LHCN-M2 (cell line): Measurements from ENCODE around the gene ANGPT4. TPM values are rescaled to one million over a fixed set of nuclear protein-coding genes. Genes with fewer than 3 reads are reported as not detected.
"Not testable (repeated sequence)": the region's sequence is repeated elsewhere in the genome, so short reads cannot be mapped to it uniquely, and the experiment has no call there.

Experiments used
- DNase-seq: peaks from one replicate; pipeline ENCODE4 v3.0.0-alpha.2; 2012; ENCODE audit warnings: low read depth
- total RNA-seq: library from RNA; depleted of rRNA; stranded (reverse); fragments of >200 nt; gene quantifications from 2 replicates; pipeline ENCODE4 v1.2.3, GENCODE V29; 2014

ANGPT4 gene
- total RNA-seq, 1 experiment from 2014 or later, result not detected

DNA sequence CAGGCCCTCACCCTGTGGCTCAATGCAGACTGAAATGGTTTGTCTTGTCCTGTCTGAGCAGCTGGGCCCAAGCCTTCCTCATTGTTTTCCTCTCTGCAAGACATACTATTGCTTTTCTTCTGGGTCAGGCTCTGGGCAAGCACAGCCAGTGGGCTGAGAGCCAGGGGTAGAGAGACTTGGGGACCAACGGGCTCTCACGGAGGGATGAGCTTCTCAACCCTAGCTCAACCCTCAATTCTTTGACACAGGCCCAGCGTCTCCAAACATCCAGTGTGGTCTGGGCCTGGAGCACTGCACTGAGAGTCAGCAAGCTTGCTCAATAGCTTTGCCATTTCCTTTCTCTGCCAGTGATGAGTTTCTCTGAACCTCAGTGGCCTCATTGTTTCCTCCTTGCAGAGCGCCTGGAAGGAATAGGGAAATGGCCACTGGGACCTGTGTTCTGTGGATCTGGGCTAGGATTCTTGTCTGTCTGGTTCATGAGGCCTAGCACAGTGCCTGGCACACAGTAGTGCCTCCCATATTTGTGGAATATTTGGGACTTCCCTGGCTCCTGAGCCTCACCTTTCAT is 9.3 kb downstream of the ANGPT4 start:
- no peak for DNase-seq

DNA sequence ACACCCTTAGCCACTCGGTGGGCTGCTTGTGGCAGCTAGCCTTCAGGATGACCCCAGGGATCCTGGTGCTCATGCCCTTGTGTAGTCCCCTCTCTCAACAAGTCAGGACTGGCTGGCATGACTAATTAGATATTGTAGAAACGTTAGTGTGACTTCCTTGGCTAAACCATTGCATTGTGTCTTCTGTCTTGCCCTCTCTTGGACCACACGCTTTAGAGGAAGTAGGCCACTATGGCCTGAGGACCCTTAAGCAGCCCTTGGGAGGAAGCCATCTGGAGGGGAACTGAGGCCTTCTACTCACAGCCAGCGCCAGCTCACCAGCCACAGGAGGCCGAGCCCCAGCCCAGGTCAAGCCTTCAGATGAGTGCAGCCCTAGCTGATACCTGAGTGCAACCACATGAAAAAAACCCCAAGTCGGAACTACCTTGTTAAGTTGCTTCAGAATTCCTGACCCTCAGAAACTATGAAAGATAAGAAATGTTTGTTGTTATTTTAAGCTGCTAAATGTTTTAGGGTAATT is 10.1 kb downstream of the ANGPT4 start:
- DNase-seq, result no peak

GRCh38 chr20:905396-905961 is 10.7 kb downstream of the ANGPT4 start:
- no peak for DNase-seq

GRCh38 chr20:904039-904545 is 12.0 kb downstream of the ANGPT4 start:
- no peak for DNase-seq

- not testable (repeated sequence) for DNase-seq
Observed at GRCh38 chr20:897436-897835, 18.7 kb downstream of the ANGPT4 start.

DNA sequence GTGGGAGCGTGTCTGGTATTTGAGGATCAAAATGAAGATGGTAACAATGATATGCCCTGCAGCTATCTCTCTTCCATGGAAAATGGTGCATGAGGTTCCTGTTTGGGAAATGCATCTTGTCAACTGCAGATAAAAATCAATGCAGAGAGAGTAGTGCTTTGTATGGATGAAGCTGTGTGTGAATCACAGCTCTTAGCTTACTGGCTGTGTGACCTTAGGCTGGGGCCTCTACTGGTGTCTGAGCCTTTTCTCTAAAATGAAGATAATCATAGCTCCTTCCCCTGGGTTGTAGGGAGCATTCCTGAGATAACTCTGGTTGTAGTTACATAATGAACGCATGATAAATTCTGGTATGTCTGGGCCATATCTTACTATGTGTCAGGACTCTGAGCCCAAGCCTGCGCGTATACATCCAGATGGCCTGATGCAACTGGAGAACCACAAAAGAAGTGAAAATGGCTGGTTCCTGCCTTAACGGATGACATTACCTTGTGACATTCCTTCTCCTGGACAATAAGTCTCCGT is 19.6 kb downstream of the ANGPT4 start:
- DNase-seq, result no peak

- DNase-seq, result not testable (repeated sequence)
Observed at GRCh38 chr20:892371-892770, 23.8 kb downstream of the ANGPT4 start.

DNA sequence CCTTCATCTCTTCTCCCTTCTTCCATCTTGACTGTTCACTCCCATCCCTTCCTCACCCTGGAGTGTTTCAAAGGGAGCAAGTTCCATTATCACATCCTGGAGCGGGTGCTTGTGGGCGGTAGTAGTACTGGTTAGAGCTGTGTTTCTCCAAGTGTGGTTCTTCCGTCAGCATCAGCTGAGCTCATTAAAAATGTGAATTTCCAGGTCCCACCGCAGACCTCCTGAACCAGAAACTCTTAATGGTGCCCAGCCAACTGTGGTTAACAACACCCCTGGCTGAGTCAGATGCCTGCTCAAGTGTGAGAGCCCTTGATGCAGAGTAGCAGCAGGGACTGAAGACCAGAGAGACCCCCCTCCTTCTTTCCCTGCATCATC is 24.4 kb downstream of the ANGPT4 start:
- DNase-seq, result no peak

DNA sequence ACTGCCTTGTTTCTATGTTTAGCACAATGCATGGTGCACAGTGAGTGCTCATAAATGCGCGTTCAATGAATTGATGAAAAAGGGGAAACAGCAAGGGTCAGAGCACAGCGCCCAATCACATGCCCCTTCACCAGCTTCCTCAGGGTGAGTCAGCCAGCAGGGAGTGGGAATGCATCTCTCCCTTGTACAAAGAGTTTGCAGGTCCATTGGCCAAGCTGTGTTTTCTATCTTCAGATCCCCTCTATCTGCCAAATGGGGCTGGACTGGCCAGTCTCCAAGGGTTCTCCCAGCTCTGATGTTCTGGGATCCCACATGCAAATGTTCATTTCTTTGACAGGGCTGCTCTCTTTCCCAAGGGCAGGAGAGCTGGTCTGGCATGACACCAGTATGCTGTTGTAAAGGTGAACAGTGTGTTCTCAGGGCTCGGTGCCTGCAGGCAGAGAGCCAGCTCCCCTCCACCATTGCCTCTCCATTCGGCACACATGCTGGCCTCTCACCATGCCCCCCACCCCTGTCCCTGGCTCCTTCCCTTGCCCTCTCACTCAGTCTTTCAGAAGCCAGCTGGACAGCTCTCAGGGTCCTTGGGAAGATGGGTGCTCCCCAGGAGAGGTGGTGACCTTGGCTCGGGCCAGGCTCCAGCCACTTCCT is 25.0 kb downstream of the ANGPT4 start:
- no peak for DNase-seq

DNA sequence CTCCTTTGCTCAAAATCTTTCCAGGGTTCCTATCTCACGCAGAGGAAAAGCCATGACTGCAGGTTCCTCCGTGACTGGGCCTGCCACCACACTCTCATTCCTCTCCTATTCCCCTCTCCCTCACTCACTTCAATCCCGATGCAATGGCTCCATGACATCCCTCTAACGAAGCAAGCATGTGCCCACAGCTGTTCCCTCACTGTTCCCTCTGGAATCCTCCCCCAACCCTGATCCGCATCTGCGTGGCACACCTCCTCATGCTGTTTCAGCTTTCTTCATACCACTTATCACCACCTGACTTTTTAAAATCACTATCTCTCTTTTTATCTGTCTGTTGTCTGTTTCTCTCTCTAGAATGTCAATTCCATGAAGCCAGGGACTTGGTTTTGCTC is 25.5 kb downstream of the ANGPT4 start:
- no peak for DNase-seq

DNA sequence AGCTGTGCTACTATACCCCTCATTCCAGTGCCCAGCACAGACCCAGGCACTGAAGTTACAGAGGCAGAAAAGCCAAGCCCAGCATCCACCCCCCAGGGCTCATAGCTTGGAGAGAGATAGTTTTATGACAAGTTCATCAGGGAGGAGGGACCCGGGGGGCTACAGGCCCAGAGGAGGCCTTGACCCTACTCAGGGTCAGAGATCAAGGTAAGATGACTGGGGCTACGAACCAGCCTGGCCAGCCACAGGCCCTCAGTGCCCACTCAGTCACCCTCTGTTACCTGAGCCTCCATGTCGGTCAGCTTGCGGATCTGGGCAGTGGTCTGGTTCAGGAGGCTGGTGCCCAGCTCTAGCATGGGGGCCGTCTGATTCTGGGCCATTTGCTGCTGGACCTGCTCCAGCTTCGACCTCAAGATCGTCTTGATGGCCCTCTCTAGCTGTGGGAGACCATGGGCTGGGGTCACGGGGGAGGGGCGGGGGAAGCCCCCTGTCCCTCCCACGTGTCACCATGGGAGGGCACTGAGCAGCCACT is 26.1 kb downstream of the ANGPT4 start:
- no peak for DNase-seq

GRCh38 chr20:889106-889505 is 27.0 kb downstream of the ANGPT4 start:
- DNase-seq, result no peak

GRCh38 chr20:888057-888456 is 28.1 kb downstream of the ANGPT4 start:
- DNase-seq, result no peak

DNA sequence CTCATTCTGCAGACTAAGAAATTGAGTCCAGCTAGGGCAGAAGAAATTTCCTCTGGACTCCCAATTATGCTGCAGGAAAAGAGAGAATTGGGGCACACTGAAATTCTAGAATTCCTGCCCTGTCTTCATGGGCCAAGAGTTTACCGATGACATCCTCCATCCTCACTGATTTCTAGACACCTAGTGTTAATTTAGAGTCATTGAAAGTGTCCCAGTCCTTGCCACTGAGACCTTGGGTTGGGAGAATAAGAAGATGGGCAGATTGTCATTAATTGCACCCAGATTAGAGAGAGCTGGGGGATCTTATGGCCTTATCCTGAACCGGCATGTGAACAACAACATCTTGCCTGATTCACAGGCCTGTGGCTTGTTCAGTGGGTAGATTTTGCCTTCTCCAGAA is 29.0 kb downstream of the ANGPT4 start:
- DNase-seq, result no peak

DNA sequence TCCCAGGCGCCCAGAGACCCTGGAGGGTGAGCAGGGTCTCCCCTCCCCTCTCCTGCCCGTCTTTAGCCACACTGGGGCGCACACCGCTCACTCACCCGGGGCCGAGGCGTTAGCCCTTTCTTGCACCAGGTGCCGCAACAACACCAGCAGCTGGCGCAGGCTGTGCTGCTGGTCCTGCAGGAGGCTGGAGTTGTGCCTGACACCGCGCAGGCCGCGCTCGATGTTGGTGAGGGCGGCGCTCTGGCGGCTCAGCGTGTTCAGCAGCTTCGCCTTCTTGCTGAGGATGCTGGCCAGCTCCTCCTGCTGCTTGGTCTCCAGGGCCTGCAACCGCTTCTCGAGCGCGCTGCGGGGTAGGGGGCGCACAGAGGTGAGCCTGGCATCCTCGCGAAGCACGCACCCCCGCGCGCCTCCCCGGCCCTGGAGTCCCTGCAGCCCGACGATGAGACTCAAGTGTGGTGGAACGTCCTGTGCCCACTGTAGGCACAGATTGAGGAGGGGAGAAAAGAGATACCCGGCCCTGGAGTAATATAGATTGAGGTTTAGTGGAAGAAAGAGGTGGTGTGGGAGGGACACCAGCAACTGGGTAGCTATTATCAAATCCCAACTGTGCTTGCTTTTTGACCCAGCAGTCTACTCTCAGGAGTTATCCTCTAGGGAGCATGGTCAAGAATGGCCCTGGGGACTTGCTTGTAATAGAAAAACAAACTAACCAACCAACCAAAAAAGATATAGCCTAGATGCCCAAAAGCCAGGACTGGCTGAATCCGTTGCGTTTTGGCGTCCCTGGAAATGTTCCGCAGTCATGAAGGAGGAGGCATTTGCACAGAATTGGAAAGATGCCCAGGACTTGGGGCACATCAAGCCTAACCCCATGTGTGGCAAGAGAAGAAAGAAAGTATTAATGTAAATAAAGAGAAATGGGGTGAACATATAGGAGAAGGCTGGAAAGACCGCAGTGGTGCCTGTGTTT is 30.9 kb downstream of the ANGPT4 start:
- no peak for DNase-seq

DNA sequence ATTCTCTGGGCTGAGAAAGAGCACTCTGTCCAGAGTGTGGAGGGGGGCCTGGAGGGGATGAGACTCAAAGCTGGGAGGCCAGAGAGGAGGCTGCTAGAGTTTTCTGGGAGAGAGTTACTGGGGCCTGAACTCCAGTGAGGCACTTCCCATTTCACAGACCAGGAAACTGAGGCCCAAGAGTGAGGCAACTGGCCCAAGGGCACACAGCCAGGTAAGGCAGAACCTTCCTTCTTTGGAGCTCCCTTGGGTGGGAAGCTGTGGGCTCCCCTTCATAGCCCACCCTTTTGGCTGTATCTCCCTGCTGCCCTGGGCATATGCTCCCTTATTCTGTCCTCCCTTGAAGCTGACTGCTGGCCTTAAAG is 34.4 kb downstream of the ANGPT4 start:
- no peak for DNase-seq

GRCh38 chr20:881051-881782 is 34.9 kb downstream of the ANGPT4 start:
- peak; percentile 31 for DNase-seq

- DNase-seq, result no peak
Observed at GRCh38 chr20:879626-880025, 36.5 kb downstream of the ANGPT4 start.

- peak; percentile 29 for DNase-seq
Observed at GRCh38 chr20:878511-879307, 37.4 kb downstream of the ANGPT4 start.

DNA sequence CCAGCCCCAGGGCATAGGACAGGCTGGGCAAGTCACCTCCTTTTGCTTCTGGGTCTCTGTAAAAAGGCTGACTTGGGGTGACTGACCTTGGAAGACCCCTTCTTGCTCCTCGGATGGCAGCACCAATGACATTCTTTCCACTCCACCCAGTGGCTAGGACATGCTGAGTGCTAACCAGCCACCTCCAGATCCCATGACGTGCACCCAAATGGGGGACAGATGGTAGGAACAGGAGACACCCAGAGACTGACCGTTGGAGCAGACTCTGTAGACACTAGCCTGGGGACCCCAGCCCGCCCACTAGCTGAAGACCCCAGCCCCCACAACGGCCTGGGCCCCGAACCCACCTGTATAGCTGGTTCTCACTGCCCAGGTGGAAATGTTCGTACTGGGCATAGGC is 38.3 kb downstream of the ANGPT4 start:
- no peak for DNase-seq
